ENCODE data around the gene SERPINE2.
A peak's percentile ranks its signal among the peaks of the same experiment; 100 is the strongest.

SERPINE2 gene

DNA sequence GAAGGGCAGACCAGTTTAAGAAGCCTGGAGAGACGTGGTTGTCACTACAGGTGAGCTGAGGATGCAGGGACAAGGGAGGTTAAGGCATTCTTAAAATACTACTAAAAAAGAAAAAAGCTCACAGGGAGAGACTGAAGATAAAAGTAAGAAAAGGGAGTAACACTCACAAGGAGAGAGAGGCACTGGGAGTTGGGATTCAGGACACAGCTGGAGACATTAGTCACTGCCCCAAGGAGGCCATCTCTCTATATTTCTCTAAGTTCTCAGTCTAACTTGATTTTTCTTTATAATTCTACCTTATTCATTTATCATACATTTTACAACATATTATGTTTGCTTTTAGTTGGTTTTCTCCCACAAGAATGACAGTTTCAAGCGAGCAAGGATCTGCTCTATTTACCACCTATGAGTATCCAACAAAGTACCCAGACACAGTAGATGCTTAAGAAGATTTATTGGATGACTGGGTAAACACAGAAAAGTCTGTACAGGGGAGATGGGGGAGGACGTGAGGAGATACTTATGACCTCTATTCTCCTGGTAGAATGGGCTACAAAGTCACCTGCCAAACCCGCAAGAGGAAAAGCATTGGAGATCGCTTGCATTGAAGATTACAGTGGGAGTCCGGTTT, 2.2 kb downstream of the SERPINE2 start:
- Mint-ChIP-seq H3K4me3 (peak overlapping the region; percentile 92 to 97 (median 92)), H3K27me3 (ENCODE audit: low read depth) (peaks cover 33% of the 10 kb centered on the region), H3K9me3 (no peaks in the 10 kb centered on the region), H3K27ac (no peak overlapping the region), H3K36me3 (ENCODE audit: low read depth) (peaks cover 2% of the 10 kb centered on the region), H3K4me1 (peaks cover 38% of the 10 kb centered on the region)
- no peak for TF ChIP-seq CTCF (IDR thresholded peaks at IDR 0.05; ENCODE audit: unreplicated experiment in 3 of 3)

DNA sequence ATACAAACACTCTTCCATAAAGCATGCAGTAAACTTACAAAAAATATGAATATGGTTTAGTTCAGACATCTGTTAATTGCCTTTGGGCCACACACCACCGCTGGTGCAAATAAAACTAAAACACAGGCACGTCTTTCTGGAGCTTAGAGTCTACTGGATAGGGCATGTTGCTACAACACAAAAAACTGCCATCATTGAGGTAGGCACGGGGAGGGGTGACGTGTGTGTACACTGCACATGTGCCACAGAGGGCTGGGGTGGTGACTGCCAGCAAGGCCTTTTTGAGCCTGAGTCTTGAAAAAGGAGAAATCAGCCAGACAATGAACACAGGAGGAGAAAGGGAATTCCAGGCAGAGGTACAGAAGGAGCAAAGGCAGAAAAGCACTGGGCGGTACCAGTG, 5.1 kb downstream of the SERPINE2 start:
- Mint-ChIP-seq H3K27me3 (ENCODE audit: low read depth) (peaks cover 28% of the 10 kb centered on the region), H3K4me3 (peak overlapping the region in 2 of 3 experiments; percentile 11 to 18), H3K36me3 (ENCODE audit: low read depth) (peaks cover 8% of the 10 kb centered on the region), H3K4me1 (peaks cover 33% of the 10 kb centered on the region), H3K9me3 (no peaks in the 10 kb centered on the region), H3K27ac (no peak overlapping the region)
- TF ChIP-seq CTCF (IDR thresholded peaks at IDR 0.05; ENCODE audit: unreplicated experiment in 3 of 3): no peak

GRCh38 chr2:224033601-224034000, 5.5 kb downstream of the SERPINE2 start:
- Mint-ChIP-seq H3K36me3 (ENCODE audit: low read depth) (peaks cover 8% of the 10 kb centered on the region), H3K4me1 (peaks cover 33% of the 10 kb centered on the region), H3K4me3 (no peak overlapping the region), H3K27me3 (ENCODE audit: low read depth) (peaks cover 30% of the 10 kb centered on the region), H3K27ac (no peak overlapping the region), H3K9me3 (no peaks in the 10 kb centered on the region)
- TF ChIP-seq CTCF (IDR thresholded peaks at IDR 0.05; ENCODE audit: unreplicated experiment in 3 of 3): no peak

- Mint-ChIP-seq H3K9me3 (no peaks in the 10 kb centered on the region), H3K27ac (no peak overlapping the region)
These were observed 6.8 kb downstream of the SERPINE2 start for GRCh38 chr2:224032283-224032682.

GRCh38 chr2:224031358-224031970, 7.6 kb downstream of the SERPINE2 start:
- Mint-ChIP-seq H3K36me3 (ENCODE audit: low read depth) (peaks cover 8% of the 10 kb centered on the region), H3K4me1 (peaks cover 14% of the 10 kb centered on the region)
- TF ChIP-seq CTCF (IDR thresholded peaks at IDR 0.05; ENCODE audit: unreplicated experiment in 3 of 3): no peak

More at GRCh38 chr2:224032283-224032682, 6.8 kb downstream of the SERPINE2 start:
- TF ChIP-seq CTCF (IDR thresholded peaks at IDR 0.05; ENCODE audit: unreplicated experiment in 3 of 3): no peak
- H3K27me3 Mint-ChIP-seq (ENCODE audit: low read depth): peaks cover 24% of the 10 kb centered on the region
- H3K4me1 Mint-ChIP-seq: peaks cover 23% of the 10 kb centered on the region
- no peak overlapping the region for H3K4me3 Mint-ChIP-seq
- peaks cover 8% of the 10 kb centered on the region for H3K36me3 Mint-ChIP-seq (ENCODE audit: low read depth)

GRCh38 chr2:224030786-224031185, 8.3 kb downstream of the SERPINE2 start:
- H3K27me3 Mint-ChIP-seq (ENCODE audit: low read depth): peaks cover 15% of the 10 kb centered on the region
- no peak overlapping the region for H3K4me3 Mint-ChIP-seq
- no peak for TF ChIP-seq CTCF (IDR thresholded peaks at IDR 0.05; ENCODE audit: unreplicated experiment in 3 of 3)
- H3K36me3 Mint-ChIP-seq (ENCODE audit: low read depth): peaks cover 8% of the 10 kb centered on the region
- peaks cover 14% of the 10 kb centered on the region for H3K4me1 Mint-ChIP-seq
- H3K27ac Mint-ChIP-seq: peak overlapping the region in 1 of 3 experiments; percentile 53
- H3K9me3 Mint-ChIP-seq: no peaks in the 10 kb centered on the region

More at GRCh38 chr2:224031358-224031970, 7.6 kb downstream of the SERPINE2 start:
- Mint-ChIP-seq H3K27me3 (ENCODE audit: low read depth) (peaks cover 16% of the 10 kb centered on the region), H3K27ac (no peak overlapping the region), H3K9me3 (no peaks in the 10 kb centered on the region), H3K4me3 (no peak overlapping the region)

All from nephron (organoid).